Hematopoietic multipotent progenitor cell treated with erythropoietin and hydrocortisone succinate and interleukin-3 and kit ligand, for 4 days (in vitro differentiated cells): Measurements from ENCODE around the gene SLC49A4.

Experiments
- DNase-seq: peaks from one replicate; pipeline ENCODE4 v3.0.0-alpha.2; 2015

SLC49A4 gene

DNA sequence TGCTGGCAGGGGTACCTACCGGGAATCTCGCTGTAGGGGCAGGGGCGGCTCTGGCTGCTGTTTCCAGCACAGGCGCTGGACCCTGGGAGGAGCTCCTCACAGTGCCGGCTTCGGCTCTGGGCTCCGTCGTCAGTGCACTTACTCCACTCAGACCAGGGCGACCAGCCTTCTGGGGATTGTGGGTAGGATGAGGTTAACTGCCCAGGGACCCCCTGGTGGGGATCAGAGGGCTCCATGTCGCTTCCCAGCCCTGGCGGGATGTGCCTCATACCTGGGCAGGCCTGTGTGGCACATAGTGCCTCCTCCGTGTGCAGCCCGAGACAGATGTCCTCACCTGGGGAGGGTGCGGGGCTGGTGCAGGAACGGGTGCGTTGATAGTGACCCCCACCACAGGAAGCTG lies 117.0 kb downstream of the SLC49A4 start:
- DNase-seq: no peak

DNA sequence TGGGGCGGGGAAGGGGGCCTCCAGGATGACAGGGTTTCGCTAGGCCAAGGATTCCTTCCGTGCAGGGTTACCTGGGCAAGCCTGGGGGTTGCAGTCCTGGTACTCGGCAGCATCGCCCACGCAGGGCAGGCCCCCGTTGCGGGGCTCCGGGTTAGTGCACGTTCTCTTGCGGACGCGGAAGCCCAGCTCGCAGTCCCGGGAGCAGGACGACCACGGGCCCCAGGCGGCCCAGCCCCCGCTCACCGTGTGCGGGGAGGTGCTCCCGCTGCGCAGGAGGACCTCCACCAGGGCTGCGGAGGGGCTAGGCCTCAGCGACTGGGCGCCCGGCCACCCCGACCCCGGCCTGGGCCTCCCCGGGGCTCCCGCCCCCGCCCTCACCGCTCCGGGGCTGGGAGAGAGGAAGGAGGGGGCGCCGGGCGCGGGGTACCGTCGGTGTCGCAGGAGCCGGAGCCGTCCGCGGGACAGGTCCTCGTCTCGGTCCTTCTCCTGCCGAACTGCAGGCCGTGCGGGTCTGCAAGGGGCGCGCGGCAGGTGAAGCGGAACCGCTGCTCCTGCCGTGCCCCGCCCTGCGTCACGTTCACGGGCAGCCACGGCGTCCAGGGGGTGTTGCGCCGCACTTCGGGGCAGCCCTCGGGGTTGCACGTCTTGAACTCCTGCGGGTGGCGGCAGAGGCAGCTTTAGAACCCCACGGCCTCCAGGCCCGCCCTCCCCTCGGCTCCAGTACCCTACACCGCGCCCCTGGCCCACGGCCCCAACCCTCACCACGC lies 118.1 kb downstream of the SLC49A4 start:
- DNase-seq: no peak

DNA sequence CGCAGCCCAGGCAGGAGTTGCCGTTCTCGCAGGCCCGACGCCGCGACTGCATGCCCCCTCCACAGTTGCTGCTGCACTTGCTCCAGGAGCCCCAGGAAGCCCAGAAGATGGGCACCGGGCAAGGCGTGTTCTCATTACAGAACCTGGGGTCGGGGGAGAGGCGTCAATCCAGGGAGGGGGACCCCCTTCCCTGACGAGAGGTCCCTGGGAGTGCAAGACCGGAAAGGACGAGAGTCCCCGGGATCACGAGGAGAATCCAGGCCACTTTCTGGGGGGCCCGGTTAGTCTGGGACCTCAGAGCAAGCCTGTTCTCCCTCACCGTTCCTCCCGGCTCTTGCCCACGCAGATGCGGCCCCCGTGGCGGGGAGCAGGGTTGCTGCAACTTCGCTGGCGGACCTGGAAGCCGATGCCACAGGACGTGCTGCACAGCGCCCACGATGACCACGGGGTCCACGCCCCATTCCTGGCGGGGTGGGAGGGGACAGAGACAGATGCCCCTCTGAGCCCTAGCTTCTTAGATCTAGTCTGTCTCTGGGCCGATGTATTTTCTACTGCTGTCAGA lies 118.8 kb downstream of the SLC49A4 start:
- no peak for DNase-seq

DNA sequence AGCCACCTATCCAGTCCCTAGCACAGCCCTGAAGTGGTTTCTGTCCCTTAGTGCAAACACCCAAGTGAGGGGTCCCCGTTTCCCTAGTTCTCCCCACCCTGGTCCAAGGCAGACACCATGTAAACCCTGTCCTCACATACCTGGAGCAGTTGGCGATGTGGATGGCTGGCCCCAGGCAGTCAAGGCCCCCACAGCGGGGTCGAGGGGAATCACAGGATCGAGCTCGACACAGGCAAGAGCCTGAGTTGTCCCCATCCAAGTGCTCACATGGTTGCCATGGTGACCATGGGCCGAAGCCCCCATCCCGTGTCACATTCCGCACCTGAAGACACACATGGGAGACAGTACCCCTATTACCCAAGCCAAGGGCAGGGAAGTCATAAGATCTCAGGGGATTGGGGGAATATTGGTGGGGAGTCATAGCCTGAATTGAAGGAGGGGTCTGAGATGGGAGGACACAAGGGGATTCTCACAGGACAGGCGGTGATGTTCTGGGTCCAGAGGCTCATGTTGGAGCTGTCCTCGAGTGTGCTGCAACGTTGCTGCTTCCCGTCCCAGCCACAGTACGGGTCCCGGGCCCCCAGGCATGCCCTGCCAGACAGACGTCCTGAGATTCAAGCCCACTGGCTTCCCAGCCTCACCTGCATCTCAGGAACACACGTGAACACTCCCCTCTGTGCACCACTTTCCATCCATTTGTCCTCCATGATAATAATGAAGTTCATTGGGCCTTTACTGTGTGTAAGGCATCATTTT lies 120.6 kb downstream of the SLC49A4 start:
- DNase-seq: no peak

DNA sequence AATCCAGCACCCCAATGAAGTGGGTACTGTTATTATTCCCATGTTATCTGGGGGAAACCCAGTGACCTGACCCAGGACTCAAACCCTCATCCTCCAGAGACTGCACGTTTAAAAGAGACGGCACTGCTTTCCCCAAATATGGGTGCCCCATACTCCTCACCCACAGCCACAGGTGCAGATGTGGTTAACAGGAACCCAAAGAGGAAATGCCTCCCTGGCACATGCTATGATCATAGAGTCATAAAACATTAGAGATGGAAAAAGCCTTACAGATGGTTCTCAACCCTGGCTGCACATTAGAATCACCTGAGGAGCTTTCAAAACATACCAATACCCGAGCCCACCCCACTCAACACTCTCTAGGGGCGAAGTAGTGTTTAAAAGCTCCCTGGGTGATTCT lies 121.2 kb downstream of the SLC49A4 start:
- no peak for DNase-seq

DNA sequence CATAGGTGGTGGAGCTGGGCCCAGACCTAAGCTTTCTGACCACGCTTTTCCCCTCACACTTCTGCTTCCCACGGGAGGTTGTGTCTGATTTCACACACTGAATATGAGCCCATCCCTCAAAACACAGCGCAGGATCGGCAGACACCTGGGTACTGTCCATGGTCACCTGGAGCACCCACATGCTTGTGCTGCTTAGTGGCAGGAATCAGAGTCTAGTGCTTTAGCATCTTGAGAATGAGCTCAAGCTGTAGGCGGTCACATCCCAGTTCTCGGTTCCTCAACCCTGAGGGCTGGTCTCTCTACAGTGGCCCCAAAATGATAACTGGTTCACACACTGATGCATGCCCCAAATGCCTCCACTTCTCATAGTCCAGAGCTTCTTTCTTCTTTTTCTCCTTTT lies 121.7 kb downstream of the SLC49A4 start:
- DNase-seq: no peak

DNA sequence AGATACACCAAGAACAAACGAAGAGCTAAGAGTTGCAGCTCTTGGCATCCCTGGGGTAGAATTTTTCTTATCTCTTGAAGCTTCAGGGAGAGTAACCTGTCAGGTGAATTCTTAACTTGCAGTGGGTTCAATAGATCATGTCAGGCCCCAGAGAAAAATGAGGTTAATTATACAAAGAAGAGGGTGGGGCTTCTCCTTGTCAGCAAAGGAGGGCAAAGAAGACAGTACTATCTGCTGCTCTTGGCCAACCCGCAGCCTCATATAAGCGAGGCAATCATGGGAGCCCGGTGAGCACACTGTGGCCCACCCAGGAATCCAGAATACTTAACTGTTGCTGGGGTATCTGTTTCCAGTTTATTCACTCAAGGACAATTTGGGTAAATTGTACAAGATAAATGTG lies 122.5 kb downstream of the SLC49A4 start:
- DNase-seq: no peak

DNA sequence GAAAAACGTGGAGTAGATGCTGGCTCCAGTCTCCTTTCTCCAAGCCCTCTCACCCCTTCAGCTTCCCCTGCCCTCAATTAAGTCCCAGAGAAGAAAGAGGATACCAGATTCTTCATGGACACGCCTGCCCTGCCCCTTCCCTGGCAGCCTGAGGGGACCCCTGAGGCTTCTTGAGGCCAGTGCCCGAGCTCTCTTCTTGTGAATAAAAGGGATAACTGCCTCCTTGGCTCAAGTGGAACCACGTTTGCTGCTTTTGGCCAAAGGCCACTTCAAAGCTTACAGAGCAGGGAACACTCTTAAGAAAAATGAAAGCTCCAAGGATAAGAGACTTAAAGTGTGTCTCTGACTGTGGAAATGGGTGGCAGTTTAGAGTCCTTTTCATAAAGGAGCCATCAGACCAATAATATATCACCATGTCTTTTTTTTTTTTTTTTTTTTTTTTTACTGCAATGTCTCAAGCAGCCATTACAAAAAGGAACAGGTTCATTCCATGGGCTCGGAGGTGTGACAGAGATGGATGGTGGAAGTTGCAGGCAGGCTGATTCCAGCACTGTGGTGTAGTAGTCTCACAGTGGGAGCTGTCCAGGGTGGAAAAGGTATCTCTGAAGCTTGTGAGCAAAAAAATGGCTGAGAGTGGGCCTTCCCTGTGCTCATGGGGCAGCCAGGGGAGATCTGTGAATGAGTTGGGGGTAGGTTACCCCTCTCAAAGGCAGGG lies 123.9 kb downstream of the SLC49A4 start:
- DNase-seq: no peak

DNA sequence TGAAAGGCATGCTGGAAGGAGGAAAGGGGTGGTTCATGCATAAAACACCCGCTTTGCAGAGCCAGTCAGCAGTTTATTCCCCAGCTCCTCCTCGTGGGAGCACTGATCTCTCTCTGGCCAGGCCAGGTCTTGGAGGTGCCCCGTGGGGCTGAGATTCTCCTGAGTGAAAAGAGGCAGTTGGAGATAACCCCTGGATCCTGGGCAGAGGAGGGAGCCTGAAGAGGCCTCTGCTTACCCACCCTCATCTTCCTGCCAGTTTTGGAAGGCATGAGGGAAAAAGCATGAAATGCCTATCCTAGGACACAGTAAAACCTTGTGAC lies 124.4 kb downstream of the SLC49A4 start:
- no peak for DNase-seq

DNA sequence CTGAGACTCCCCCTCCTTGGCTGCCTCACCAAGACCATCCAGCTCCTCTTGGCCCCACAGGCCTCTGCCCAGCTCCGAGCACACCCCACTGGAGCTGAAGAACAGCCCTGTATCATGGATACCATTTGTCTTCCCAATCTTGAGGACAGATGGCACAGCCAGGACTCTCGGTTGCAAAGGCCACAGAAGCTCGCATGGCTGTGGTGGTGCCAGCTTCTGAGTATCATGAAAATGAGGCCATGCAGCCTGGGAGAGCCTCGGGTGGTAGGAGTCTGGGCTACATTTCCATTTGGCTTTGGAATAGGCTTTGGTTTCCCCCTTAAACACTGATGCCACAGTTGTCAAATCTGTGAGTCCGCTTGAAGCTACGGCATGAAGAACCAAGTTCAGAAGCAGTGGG lies 126.1 kb downstream of the SLC49A4 start:
- DNase-seq: no peak

DNA sequence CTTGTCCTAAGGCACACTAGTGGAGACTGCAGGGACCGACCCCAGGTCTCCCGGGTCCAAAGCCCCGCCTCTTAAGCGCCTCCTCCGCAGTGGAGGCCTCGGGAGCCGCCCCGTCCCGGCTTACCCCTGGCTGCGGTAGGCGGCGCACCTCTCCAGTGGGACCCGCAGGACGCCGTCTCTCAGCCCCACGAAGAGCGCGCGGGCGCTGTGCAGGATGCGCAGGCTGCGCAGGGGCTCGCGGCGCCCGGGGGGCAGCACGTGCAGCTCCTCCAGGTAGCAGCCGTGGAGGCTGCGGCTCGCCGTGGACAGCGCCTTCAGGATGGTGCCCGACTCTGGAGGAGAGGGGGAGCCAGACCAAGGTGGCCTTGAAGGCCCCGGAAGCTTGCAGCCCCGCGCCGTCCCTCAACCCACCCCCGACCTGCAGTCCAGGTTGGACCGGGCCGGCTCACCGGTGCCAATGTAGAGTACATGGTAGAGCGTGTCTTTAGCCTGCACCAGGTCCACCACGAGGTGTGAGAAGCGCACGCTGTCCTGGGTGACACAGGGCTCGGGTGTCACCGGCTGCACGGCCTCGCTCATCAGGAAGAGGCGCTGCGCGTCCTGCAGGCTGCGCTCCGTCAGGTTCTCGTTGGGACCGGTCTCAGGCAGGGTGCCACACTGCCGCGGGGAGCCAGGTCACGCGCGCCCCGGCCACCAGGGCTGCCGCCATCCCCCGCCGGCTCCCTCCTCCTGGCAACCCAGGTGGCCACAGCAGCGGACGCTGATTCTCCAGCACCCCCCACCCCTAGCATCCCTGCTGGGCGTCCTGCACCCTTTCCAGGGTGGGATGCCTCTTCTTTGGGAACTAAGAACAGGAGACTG lies 127.2 kb downstream of the SLC49A4 start:
- DNase-seq: peak; percentile 70

DNA sequence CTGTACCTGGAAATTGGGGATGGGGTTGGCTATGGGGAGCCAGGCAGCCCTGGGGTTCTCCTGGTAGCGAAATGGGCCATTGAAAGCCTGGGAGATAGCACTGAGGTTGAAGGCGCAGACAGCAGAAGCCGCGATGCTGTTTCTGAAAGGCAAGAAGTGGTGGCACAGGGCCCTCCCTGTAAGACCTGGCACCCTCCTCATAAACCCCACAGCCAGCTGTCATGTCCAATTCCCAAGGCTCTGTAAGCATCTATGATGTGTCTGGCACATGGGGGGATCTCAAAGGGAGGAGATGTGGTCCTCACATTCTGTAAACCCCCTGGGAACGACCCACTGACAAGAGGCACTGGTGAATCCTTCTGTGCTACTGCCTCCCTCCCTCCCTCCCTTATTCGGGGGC lies 128.7 kb downstream of the SLC49A4 start:
- DNase-seq: no peak

DNA sequence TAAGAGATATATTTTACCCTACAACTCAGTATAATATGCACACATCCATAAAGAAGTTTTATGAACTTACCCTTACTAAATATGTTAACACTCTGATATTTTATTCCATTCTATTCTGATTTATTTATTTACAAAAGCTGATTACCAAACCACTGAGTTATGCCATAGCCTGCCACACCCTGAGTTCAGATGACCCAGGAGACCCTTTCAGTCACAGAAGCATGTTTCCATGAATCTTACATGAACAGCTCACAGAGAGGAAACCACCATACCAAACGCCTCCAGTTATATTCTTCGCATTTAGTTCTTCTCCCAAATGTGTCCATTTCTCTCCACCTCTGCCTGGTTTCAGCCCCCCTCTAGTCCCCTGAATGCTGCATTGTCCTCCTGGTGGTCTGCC lies 129.2 kb downstream of the SLC49A4 start:
- no peak for DNase-seq

DNA sequence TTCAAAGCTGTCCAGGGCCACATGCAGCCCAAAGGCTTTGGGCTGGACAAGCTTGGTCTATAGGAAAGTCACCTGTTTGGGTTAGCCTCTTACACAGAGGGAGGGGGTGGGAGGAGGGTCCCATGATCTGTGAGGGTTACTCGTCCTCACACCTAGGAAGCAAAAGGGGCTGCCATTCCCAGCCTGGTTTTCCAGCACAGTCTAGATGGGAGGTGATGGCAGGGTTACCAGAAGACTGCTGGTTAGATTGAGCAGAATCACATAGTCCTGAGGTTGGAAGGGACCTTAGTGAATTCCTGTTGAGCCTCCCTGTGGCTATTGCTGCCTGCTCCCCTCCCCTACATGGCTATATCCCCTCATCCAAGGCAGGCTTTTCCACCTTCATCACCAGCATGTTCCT lies 130.9 kb downstream of the SLC49A4 start:
- DNase-seq: no peak

DNA sequence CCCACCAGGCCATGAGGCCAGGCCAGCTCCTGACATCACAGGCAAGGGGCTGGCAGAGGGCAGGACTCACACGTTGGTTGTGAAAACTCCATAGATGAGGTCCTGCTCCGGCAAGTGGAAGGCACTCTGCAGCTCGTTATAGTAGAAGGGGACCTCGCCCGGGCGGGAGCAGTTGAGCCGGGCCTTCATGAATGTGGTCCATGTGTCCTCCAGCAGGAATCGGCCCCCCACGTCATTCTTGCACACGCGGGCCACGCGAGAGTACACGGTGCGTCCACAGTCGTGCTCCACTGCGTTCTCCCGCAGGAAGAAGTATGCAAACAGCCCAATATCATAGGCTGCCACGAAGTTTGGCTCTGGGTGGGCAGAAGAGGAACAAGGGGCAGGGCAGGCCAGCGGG lies 131.5 kb downstream of the SLC49A4 start:
- no peak for DNase-seq

DNA sequence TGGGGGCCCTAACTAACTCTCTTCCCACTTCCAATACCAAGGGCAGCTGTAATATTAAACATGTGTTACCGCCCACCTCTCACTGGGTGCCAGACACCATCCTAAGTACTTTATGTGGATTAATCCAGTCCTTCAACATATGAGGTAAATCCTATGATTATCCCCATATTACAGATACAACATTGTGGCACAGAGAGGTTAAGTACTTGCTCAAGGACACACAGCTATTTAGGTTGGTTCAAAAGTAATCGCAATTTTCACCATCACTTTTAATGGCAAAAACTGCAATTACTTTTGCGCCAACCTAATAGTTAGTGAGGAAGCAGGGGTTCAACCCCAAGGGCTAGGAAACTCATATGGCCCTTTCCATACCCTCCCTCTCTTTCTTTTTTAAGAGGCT lies 131.9 kb downstream of the SLC49A4 start:
- DNase-seq: no peak

DNA sequence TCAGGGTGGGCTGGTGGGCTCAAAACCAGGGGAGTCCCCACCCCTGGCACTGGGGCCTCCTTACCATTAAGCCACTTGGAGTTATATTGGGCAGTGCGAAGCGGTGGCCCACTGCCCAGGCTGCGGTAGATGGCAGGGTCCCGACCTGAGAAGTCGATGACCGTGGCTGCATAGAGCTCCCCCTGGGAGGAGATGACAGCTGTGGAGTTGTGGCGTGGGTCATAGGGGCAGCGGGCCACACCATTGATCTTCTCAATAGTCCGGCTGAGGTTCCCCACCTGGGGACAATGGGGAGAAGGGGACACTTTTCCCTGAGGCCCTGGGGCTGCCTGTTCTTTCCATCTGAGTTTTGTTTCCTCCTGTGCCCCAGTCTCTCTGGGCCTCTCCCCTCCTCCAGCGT lies 132.9 kb downstream of the SLC49A4 start:
- DNase-seq: no peak

DNA sequence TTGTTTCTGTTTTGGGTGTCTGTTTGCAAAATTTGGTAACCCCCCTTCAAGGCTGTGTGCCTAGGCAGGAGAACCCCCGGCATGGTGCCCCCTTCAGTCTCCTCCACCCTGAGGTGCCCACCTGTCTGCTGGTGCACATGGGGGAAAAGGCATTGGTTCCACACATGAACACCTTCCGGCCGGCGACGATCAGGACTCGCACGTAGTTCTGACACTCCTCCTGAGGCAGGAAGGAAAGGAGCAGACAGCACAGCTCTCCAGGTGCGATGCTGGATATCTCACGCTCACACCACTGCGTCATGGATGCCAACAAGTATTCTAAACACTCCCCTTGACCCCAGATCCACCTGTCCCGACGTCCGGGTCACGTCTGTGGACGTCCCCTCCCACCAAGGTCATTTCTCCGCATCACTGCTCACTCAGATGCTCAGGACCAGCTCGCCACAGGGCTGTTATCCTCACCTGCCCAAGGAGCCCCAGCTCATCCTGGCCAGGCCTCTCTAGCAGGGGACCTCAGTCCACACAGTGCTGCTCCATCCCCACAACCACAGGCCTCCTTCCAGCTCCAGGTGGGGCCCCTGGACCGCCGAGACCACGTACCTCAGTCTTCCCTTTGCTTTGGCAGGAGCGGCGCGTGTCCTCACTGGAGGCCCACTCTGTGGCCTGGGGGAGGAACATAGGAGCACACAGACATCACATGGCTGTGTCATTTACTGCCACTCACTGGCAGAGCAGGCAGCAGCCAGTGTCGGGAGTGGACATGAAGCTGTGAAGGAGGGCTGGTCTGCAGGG lies 133.7 kb downstream of the SLC49A4 start:
- no peak for DNase-seq

DNA sequence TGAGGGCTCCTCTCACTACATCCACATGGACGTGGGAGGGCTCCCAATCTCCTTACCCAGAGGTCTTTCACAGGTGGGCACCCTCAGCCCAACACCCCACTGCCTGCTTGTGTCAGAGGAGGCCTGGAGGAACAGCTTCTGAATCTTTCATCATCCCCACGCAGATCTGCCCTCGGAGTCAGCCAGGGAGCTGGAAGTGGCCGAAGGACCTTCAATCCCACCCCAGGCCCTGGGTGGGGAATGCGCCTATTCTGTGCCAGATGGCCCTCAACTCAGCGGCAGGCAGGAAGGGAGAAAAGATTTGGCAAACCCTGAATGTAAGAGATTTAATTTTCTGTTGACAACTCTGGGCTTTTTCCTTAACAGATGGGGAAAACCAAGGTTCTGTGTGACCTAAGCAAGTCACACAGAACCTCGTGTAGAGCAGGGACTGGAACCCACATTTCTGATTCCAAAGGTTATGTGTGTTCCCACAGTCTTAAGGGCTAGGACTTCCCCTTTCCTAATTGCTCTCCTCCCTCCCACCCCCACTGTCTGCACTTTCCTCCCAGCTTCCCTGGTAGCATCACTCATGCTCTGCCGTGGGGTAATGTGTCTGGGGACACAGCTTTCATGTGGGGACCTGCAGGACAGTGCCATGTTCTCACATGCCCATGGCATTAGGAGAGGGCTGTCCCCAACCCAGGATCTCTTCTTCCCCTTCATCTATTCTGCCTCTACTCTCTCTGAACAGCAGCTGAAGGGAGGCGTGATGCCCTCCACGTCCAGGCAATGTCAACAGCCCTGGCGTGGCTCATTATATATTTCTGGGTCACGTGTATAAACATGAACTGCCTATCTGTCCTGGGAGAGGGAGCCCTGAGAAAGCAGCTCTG lies 134.6 kb downstream of the SLC49A4 start:
- no peak for DNase-seq

DNA sequence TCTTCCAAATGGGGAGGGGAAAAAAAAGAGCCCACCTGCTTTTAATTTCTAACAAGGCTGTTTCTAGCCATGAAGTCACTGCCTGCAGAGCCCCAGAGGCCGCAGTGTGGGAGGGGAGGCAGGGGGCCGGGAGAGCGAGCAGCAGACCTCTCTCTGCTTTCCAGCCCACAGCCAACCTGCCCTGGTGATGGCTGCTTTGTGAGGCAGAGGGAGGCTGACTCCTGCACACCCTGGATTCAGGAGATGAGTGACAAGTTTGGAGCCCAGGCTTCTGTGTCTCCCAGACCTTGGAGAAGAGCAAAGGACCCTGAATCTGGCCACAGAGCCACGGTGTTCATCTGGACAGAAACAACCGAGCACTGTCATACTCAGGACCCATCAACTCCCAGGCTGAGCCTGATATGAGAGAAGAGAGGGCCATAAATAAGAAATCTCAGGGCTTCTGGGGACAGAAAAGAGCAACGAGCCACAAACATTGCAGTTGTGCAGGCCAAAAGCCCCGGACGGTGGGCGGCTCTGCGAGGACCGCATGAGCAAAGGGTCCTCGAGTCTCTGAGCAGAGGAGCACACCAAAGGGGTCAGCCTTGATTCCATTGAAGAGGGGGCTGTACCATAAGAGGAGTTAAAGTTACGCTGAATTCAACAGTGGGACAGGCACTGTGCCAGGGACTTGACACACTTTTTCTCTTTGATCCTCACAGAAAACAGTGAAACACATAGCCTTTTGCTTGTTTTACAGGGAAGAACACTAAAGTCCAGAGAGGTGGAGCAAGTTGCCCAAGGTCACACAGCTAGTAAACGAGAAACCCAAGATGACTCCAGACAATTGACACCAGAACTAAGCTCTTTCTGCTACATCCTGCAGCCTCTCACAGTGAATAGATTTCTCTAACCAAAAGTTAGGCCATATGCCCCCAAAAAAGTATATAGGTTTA lies 135.5 kb downstream of the SLC49A4 start:
- DNase-seq: no peak
